Right ventricle myocardium superior (tissue), 1 donor: ENCODE data around the gene CXCL8. TPM values are rescaled to one million over a fixed set of nuclear protein-coding genes. Genes with fewer than 3 reads are reported as not detected.
A peak's percentile ranks its signal among the peaks of the same experiment; 100 is the strongest.
"Not testable (repeated sequence)": the region's sequence is repeated elsewhere in the genome, so short reads cannot be mapped to it uniquely, and the experiment has no call there.

Experiments
- ATAC-seq: fragments of 200-7000 bp; cut with Tn5 transposase; one replicate; pipeline ENCODE4 v1.9.1; 2020; ENCODE audit warnings: mild to moderate bottlenecking; ENCODE audit not compliant: poor library complexity
- DNase-seq: peaks from one replicate; pipeline ENCODE4 v3.0.0-alpha.2; 2020
- intact Hi-C: fragments of 100-400 bp; cut with DNase I; formaldehyde crosslinking; loops from one replicate; pipeline ENCODE4 v1.11.2; 2022
- long read RNA-seq: library from polyadenylated mRNA; unstranded; transcript quantifications from one replicate; pipeline ENCODE4 v2.0.0, GENCODE V29; 2021
- total RNA-seq: library from RNA; stranded (reverse); fragmentation: NEBNext Ultra II Directional; extraction: Animal tissue kit (Norgen Biotek cat#: 25700); gene quantifications from one replicate; pipeline ENCODE4 v1.2.1, GENCODE V29; 2021
- donor health status: DM: no; HTN: yes; CAD: no; lungs with severe emphysema.

Gene CXCL8
- not detected for total RNA-seq
- long read RNA-seq, result 0 reads

GRCh38 chr4:73740353-73740778 is at the start of gene CXCL8:
Gene CXCL8 (plus strand): TSS chr4:73740569. CDS start chr4:73740659, 90 bp downstream.
- intact Hi-C loops, result no loop called here
- DNase-seq (peak; percentile 76), ATAC-seq (peak; percentile 79)

GRCh38 chr4:73691201-73691600 is 49.2 kb upstream of the CXCL8 start:
- DNase-seq, ATAC-seq, intact Hi-C loops: not testable (repeated sequence)

DNA sequence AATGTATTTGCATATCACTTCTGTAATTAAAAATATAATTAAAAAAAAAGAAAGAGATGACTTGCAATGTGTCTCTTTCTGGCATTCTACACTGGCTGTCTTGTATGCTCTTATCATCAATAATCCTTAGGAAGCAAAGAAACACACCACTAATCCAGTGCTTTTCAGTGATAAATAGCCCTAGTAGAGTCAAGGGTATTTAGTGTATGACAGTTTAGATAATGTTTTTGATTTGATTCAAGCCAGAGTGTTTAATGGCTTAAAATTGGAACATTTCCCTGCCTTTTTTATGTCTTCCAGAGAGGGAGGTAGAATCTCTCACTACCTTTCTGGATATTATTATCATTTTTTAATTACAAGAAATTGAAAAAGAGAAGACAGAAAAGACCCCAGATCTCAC is 48.6 kb upstream of the CXCL8 start:
- intact Hi-C loops, result no loop called here
- no peak for DNase-seq
- ATAC-seq, result no peak

DNA sequence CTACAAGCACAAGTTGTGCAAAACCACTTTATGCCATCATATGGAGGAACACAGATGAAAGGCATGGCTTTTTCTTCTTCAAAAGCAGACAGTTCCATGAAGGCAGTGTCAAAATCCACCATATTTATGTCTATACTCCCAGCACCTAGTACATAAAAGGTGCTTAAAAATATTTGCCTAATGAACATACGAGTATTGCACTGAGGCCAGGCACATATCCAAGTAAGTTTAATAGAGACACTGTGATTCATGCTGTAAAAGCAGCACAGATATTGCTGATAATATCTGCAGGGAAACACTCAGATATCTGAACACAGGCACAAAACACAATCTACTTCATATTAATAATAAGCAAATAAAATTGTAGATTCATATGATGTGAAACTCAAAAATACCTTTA is 48.1 kb upstream of the CXCL8 start:
- intact Hi-C loops, result no loop called here
- DNase-seq (no peak), ATAC-seq (no peak)

DNA sequence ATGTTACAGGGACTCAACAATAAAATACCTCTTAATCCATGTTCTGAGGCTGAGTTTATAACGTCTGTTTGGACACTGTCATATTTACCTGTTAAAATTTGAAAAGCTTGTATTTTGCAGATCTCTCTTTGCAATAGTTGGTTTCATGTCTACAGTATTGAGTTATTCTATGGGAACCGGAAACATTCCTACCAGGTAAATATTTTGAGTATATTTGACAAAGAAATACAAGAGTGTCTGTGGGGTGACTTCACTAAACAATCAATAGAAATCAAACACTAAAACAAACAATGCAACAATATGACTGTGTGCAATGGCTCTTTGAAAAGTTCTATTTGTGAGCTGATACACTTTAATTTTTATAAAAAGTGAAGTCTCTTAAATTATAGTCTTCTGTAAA is 47.7 kb upstream of the CXCL8 start:
- ATAC-seq, result no peak
- intact Hi-C loops, result no loop called here
- no peak for DNase-seq

DNA sequence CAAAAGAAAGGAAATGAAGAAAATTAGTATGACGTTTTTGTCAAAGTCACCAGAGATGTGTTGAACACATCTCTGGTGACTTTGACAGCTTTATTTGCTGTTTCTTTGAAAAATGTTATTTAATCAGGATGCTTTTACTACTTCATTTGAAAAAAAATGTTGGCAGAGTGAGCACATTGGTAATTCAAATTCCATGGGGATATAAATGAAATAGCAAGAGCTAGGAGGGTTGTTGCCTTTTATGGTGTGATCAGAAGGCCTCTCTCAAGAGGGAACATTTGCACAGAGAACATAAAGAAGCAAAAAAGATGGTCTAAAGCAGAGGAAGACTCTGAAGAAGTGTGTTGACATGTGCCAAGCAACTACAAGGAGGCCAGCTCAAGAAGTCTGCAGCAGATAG is 46.6 kb upstream of the CXCL8 start:
- intact Hi-C loops, result no loop called here
- DNase-seq (no peak), ATAC-seq (no peak)

DNA sequence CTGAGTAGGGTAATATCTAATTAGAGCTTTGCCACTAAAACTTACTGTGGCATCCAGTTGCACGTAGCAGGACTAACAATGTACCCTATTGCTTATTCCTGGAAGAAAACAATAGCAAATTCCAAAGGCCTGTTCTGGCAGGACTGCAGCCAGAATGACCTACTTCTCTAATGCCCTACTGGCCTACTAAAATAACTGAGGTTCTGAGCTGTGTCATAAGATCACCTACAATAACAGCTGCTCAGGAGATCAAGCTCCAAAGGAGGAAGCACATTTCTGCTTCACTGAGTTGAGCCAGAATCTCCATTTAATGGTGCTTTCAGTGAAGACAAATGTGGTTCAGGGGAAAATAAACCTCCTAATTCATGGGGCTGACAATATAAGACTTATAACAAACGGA is 42.2 kb upstream of the CXCL8 start:
- ATAC-seq (peak; percentile 53), DNase-seq (no peak)
- intact Hi-C loops, result no loop called here

- no peak for ATAC-seq
- intact Hi-C loops, result no loop called here
- no peak for DNase-seq
Measured at GRCh38 chr4:73701116-73701515, 39.3 kb upstream of the CXCL8 start.

DNA sequence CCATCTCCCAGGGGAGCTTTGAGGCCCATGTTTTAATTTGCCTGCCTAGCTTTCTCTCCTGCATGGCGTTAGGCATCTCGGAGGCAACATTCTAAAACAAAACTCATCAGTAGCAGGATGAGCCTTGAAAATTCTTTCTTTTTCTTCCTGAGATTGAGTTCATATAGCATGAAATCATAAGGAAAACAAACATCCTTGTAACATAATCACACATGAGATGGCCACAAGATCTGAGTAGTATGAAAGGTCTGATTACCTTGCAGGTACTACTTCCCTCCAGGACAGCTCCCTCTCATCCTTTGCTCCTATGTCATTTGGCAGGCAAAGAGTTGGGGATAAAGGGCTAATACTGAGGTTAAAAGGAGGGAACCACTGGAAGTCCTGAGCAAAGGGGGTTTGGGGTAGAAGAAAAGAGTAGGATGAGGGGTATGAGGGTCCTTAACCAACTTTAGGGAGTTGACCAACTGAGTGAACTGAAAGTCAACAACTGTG is 37.5 kb upstream of the CXCL8 start:
- intact Hi-C loops, result no loop called here

DNA sequence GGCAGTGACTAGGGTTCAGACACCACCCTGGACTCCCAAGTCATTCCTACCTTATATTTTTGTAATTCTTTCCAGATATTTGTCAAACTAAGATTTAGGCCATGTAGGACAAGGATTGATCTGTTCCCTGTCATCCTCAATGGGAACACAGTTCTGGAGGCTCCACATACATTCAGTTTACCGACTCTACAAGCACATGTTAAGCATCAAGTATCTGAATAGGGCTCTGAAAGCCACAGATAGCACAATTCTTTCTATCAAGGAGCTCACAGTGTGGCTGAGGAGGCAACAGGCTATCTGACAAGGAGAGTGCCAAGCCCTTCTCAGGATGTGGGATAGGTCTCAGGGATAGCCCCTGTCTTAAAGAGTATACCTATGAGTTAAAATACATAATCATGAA is 37.0 kb upstream of the CXCL8 start:
- no peak for DNase-seq

More for the DNA sequence above, 37.5 kb upstream of the CXCL8 start:
- ATAC-seq (no peak), DNase-seq (no peak)

DNA sequence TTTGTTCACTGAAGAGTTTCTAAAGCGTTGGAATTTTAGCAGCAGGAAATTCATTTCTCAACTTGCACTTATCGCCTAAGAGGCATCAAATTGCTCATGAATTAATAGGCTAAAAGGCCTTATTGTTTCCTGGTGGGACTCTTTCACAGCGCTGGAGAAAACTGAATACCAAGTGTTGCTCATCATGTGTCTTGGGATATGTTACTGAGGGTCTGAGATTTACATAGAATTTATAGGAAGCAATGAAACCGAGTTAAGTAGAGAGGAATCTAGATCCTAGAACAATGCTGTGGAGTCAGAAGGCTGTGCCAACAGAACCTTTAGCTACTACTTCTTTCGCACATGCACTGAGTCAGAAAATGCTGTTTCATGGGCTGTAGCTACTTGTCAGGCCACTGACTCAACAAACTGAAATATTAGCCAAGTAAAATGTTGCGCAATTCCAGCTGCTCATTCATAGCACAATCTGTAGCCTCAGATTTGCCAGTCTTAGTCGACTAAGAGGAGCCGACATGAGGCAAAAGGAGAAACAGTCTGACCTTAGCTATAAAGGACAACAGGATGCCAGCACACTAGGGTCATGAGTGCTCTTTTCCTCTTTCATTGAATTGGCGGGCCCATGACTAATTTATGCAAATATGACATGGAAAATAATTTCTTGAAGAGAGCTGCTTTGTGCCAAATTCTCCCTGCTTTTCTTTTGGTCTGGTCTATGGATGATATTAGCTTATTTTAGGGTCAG is 35.9 kb upstream of the CXCL8 start:
- peak; percentile 44 for DNase-seq
- peak; percentile 97 for ATAC-seq

More for the DNA sequence above, 37.0 kb upstream of the CXCL8 start:
- no peak for ATAC-seq
- intact Hi-C loops, result no loop called here

DNA sequence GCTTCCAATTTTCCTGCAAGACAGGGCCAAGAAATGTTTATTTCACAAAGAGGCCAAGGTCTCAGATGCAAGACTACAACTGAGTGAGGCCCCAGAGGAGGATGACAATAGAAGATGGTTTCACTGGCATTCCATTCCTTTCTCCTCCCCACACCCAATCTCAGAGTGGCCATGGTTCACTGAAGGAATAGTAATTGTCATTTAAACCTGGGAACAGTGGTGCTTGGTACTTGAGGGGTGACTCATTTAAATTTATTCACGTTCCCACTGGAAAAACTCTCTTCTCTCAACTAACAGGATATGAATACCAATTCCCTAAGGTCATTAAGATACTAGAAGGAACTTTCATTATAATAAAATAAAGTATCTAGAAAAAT is 35.3 kb upstream of the CXCL8 start:
- intact Hi-C loops, result no loop called here
- peak; percentile 31 for ATAC-seq
- no peak for DNase-seq

More for the DNA sequence above, 35.9 kb upstream of the CXCL8 start:
- intact Hi-C loops, result no loop called here

- DNase-seq, result no peak
- no peak for ATAC-seq
- intact Hi-C loops, result no loop called here
Measured at GRCh38 chr4:73705721-73706120, 34.6 kb upstream of the CXCL8 start.

DNA sequence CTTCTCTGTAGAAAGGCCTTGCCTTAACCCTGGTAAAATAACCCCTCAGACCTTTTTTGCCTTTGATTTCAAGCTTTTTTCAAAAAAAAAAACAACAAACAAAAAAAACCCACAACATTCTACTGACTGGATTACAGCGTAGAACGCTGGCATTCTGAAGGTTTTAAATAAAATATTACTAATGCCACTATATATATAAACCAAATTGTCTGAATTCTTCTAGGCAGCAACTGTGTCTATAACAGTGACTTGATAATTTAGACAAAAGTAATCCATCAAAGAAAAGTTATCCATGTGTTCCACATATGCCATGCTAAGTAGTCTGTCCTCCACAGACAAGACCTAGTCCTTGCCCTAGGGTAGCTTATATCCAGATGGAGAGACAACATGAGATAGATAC is 33.6 kb upstream of the CXCL8 start:
- DNase-seq (no peak), ATAC-seq (no peak)
- intact Hi-C loops, result no loop called here

DNA sequence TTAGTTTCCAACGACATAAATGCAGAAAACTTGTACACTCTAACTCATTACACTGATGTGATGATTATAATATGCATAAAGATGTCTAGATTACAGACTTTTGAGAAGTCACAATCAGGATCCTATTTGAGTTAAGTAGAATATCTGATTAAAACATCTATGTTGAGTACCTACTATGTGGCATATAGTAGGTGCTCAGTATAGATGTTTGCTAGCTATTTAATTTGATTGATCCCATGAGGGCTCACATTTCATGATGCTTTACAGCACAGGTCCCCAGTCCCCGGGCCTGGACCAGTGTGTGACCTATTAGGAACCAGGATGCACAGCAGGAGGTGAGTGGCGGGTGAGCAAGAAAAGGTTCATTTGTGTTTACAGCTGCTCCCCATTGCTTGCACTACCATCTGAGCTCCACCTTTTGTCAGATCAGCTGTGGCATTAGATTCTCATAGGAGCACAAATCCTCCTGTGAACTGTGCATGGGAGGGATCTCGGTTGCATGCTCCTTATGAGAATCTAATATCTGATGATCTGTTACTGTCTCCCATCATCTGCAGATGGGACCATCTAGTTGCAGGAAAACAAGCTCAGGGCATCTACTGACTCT is 33.0 kb upstream of the CXCL8 start:
- DNase-seq (no peak), ATAC-seq (no peak)
- intact Hi-C loops, result no loop called here

DNA sequence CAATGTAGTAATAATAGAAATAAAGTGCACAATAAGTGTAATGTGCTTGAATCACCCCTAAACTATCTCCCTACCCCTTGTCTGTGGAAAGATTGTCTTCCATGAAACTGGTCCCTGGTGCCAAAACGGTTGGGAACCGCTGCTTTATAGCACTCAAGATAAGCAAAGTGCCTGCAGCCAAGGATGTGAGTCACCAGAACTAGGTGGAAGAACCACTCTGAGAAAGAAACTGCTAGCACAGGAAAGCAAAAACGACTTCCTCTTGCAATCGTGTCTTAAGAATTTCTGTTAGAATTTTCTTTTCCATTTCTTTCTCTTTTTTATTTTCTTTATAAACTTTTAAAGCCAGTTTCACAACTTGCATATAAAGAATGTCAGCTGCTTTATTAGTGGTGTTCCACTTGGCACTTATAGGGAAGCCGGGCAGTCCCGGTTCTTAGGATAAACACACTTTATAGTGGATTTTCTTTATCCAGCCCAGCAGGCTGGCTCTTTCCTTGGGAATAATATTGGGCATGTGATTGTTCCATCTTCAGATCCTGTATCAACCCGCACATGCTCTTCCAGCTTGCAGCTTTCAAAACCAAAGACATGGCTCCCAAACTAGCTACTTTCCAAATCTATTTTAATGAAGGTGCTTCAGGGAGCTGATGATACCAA is 32.3 kb upstream of the CXCL8 start:
- intact Hi-C loops, result no loop called here
- ATAC-seq (peak; percentile 70), DNase-seq (peak; percentile 61)

- DNase-seq (no peak), ATAC-seq (no peak)
- intact Hi-C loops, result no loop called here
Measured at GRCh38 chr4:73709451-73710033, 30.8 kb upstream of the CXCL8 start.

DNA sequence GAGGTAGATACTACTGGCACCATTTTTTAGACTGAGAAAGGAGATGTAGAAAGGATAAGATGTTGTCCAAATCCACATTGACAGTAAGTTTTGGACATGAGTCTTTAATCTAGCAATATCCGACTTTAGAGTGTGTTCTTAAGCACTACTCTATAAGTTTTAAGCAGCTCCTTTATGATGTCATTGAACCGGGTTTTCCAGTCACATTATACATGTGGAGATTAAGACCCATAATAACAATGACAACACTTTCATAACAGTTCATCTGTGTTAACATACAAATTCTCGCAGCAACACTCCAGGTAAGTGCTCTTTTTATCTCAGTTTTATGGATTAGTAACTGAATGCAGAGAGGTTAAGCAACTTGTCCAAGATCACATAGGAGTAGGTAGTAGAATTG is 30.3 kb upstream of the CXCL8 start:
- ATAC-seq, result no peak
- intact Hi-C loops, result no loop called here
- no peak for DNase-seq

DNA sequence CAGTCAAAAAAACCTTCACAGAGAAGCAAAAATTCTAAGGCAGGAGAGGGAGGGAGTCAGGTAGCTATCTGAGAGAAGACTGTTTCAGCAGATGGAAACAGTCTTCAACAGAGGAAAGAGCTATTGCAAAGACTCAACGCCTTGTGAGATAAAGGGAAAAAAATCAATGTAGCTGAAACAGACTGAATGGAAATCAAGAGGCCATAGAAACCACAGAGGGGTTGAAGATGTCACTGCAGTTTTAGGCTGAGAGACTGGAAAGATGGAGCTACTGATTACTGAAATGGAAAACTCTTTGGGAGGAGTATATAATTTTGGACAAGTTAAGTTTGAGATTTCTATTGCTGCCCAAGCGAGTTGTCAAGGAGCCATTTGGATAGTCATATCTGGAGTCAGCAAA is 28.4 kb upstream of the CXCL8 start:
- intact Hi-C loops, result no loop called here
- DNase-seq (no peak), ATAC-seq (no peak)
